ENCODE data around the gene RNF13.

DNA sequence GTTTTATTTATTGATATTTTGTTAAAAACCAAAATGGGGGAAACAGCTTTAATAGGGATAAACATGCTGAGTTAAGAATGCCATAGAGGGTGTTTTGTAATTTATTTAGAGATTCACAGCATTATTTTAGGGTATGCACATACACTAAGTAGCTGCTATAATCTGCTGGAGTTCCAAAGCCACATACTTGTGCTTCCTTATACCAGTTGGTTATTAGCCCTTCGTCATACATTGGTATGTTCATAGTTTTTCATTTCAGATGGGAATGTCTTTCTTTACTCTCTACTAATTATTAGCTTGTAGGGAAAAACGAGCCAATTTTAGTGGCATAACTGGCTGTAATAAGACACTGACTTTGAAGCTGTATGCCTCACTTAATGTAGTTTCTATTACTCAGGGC, 82.8 kb downstream of the RNF13 start:
- TF ChIP-seq POLR2A (IDR thresholded peaks at IDR 0.05), result no peak
- TF ChIP-seq, protein P1, sequence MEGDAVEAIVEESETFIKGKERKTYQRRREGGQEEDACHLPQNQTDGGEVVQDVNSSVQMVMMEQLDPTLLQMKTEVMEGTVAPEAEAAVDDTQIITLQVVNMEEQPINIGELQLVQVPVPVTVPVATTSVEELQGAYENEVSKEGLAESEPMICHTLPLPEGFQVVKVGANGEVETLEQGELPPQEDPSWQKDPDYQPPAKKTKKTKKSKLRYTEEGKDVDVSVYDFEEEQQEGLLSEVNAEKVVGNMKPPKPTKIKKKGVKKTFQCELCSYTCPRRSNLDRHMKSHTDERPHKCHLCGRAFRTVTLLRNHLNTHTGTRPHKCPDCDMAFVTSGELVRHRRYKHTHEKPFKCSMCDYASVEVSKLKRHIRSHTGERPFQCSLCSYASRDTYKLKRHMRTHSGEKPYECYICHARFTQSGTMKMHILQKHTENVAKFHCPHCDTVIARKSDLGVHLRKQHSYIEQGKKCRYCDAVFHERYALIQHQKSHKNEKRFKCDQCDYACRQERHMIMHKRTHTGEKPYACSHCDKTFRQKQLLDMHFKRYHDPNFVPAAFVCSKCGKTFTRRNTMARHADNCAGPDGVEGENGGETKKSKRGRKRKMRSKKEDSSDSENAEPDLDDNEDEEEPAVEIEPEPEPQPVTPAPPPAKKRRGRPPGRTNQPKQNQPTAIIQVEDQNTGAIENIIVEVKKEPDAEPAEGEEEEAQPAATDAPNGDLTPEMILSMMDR (IDR thresholded peaks at IDR 0.05), result no peak
